Measurements from ENCODE around the gene CPT1C. TPM values are rescaled to one million over a fixed set of nuclear protein-coding genes. Genes with fewer than 3 reads are reported as not detected.
A peak's percentile ranks its signal among the peaks of the same experiment; 100 is the strongest.

The CPT1C gene
- total and polyA plus RNA-seq, 2 of the 8 experiments (the other 6 are each of a cell fraction or from before 2014, with no cell fraction given), result 79.6 to 91.8 TPM

DNA sequence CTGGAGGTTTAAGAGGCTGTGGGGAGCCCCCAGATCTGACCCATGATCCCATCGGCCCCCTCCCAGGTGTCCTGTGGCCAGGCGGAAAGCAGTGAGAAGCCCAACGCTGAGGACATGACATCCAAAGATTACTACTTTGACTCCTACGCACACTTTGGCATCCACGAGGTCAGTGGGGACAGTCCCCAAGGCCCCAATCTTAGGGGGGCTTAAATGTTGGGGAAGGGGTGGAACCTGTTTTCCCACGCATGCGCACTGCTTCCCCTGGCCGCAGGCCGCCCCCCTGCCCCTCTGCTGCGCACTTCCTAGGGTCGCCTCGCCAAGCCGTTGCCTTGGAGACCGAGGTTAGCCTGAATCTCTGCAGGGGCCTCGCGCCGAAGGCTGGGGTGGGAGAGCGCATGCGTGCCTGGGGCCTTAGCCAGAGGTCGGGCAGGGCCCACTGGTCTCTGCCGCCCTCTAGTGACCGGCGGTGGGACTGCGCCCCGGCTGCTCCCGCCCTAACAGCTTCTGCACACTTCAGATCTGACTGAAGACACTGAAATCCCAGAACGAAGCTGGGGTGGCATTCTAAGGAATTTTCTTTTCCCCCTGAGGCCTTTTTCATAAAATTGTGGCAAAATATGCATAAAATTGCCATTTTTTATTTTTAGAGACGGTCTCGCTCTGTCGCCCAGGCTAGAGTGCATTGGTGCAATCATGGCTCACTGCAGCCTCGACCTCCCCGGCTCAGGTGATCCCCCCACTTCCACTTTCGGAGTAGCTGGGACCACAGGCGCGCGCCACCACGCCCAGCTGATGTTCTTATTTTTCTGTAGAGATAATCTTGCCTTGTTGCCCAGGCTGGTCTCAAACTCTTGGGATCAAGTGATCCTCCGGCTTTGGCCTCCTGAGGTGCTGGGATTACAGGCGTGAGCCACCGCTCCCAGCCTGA lies 10.2 kb upstream of the CPT1C start:
- H3K27me3 ChIP-seq (replicated peaks in 1 of 4; ENCODE audit: control insufficient read depth in 3 of 4, extremely low read depth in 1 of 4, insufficient read depth in 3 of 4, low read length in 3 of 4), result no peaks in the 10 kb centered on the region
- no peaks in the 10 kb centered on the region for H3K9me3 ChIP-seq (ENCODE audit: insufficient read depth in 2 of 2, low read depth in 1 of 2, low read length in 1 of 2)
- peak overlapping the region; percentile 58 to 60 for H3K4me2 ChIP-seq (ENCODE audit: insufficient read depth in 1 of 2, low read depth in 2 of 2, low read length in 2 of 2)
- H3K36me3 ChIP-seq (ENCODE audit: control insufficient read depth in 2 of 4, insufficient read depth in 4 of 4, low read length in 3 of 4), result peaks cover 23 to 38% (median 34%) of the 10 kb centered on the region in 4 experiments
- H3K79me2 ChIP-seq (ENCODE audit: control insufficient read depth in 1 of 2, insufficient read depth in 2 of 2, low read length in 2 of 2), result peaks cover 17 to 55% of the 10 kb centered on the region in 2 experiments
- FAIRE-seq, result no peak
- H2AFZ ChIP-seq (ENCODE audit: low read length), result no peak overlapping the region
- H2BK5ac ChIP-seq (ENCODE audit: low read depth, low read length), result 0 out of 2 replicates have a peak overlapping the region, but pooled peaks have one; percentile 35
- H4K91ac ChIP-seq (replicated peaks; ENCODE audit: insufficient read length, low read length), result no peak overlapping the region
- H3K4me3 ChIP-seq (ENCODE audit: extremely low read depth in 1 of 4, insufficient read depth in 2 of 4, low read depth in 3 of 4, low read length in 4 of 4), result peak overlapping the region in 1 of 4 experiments; percentile 45; a peak in 4 of 8 replicates
- peaks cover 36 to 46% of the 10 kb centered on the region in 2 experiments for H4K20me1 ChIP-seq (replicated peaks in 1 of 2; ENCODE audit: control insufficient read depth in 1 of 2, insufficient read depth in 2 of 2, low read length in 2 of 2)
- H3K9ac ChIP-seq (replicated peaks in 1 of 4; ENCODE audit: extremely low read depth in 1 of 4, low read depth in 3 of 4, low read length in 3 of 4), result no peak overlapping the region
- WGBS, 2 experiments (ENCODE audit: extremely low coverage in 1 of 2, insufficient coverage in 1 of 2, insufficient read length in 1 of 2, insufficient replicate concordance in 2 of 2, low coverage in 1 of 2, low lambda C conversion rate in 2 of 2, missing lambda C conversion rate in 1 of 2), result 38% methylated on average over 39 of the region's 40 CpGs; no CpG with 5 or more reads in 1 of the 2 experiments
- no peak overlapping the region for H3K14ac ChIP-seq (ENCODE audit: insufficient read length)
- no peak overlapping the region for H2BK12ac ChIP-seq (ENCODE audit: low read depth, low read length)
- no peak overlapping the region for H3K23ac ChIP-seq (ENCODE audit: insufficient read length)
- no peak overlapping the region for H2BK20ac ChIP-seq (ENCODE audit: low read length)
- H3K79me1 ChIP-seq (ENCODE audit: low read depth, low read length), result peaks cover 9% of the 10 kb centered on the region
- no peak overlapping the region for H4K8ac ChIP-seq (ENCODE audit: extremely low read depth, insufficient read depth, low read length)
- peak overlapping the region; percentile 18 for H4K5ac ChIP-seq (ENCODE audit: insufficient read length, low read depth, low read length)
- H2AK5ac ChIP-seq (ENCODE audit: low read depth, low read length), result no peak overlapping the region
- H3K56ac ChIP-seq (replicated peaks; ENCODE audit: insufficient read length, low read depth, low read length), result no peak overlapping the region
- H3K18ac ChIP-seq (ENCODE audit: extremely low read depth, low read length), result no peak overlapping the region; the same call in 1 of the 2 replicates
- CTCF ChIA-PET (ENCODE audit: partially characterized antibody), result interaction anchor here (0.6 to 3.2 kb wide), 18 partner anchors 9 to 174 kb away, joined by 3 to 23 read pairs (median 4); partner anchors contain the start of genes ADM5 and CPT1C
- H2BK15ac ChIP-seq (ENCODE audit: low read length), result peak overlapping the region; percentile 92; the same call in 1 of the 2 replicates
- H2BK120ac ChIP-seq (replicated peaks; ENCODE audit: low read depth, low read length), result no peak overlapping the region
- no peak overlapping the region for H3K4ac ChIP-seq (replicated peaks; ENCODE audit: insufficient read length, low read depth, low read length)
- POLR2A ChIA-PET (ENCODE audit: partially characterized antibody), result interaction anchor here (1.0 to 14.5 kb wide), 14 partner anchors 8 to 195 kb away, joined by 3 to 275 read pairs (median 4); partner anchors contain the start of genes ADM5, BCL2L12, CPT1C and IRF3
- peaks cover 2 to 17% (median 12%) of the 10 kb centered on the region in 4 experiments for H3K4me1 ChIP-seq (replicated peaks in 1 of 4; ENCODE audit: control insufficient read depth in 3 of 4, insufficient read depth in 4 of 4, low read length in 3 of 4)
- H3K27ac ChIP-seq (ENCODE audit: low read depth, low read length), result peak overlapping the region; percentile 48; the same call in 1 of the 2 replicates
- peaks cover 4% of the 10 kb centered on the region for H3K23me2 ChIP-seq (ENCODE audit: low read depth, low read length)
- peak; percentile 95 to 100 for DNase-seq (ENCODE audit: low read depth in 1 of 2, low spot score in 2 of 2)
- TF ChIP-seq, protein P1, sequence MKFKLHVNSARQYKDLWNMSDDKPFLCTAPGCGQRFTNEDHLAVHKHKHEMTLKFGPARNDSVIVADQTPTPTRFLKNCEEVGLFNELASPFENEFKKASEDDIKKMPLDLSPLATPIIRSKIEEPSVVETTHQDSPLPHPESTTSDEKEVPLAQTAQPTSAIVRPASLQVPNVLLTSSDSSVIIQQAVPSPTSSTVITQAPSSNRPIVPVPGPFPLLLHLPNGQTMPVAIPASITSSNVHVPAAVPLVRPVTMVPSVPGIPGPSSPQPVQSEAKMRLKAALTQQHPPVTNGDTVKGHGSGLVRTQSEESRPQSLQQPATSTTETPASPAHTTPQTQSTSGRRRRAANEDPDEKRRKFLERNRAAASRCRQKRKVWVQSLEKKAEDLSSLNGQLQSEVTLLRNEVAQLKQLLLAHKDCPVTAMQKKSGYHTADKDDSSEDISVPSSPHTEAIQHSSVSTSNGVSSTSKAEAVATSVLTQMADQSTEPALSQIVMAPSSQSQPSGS (IDR thresholded peaks at IDR 0.05; ENCODE audit: low read length), result no peak
- TF ChIP-seq KDM5A (IDR thresholded peaks at IDR 0.05; ENCODE audit: low read length), result no peak
- no peak for TF ChIP-seq YY1 (IDR thresholded peaks at IDR 0.05; ENCODE audit: low read depth, low read length)
- no peak for TF ChIP-seq POU5F1 (IDR thresholded peaks at IDR 0.05; ENCODE audit: low read depth, low read length)
- no peak for TF ChIP-seq SIRT6 (IDR thresholded peaks at IDR 0.05; ENCODE audit: low read length)

All from H1 (cell line).